ENCODE data around the gene P2RX1. TPM values are rescaled to one million over a fixed set of nuclear protein-coding genes. Genes with fewer than 3 reads are reported as not detected.

Gene P2RX1
- total and polyA plus RNA-seq, 4 donors, result 0.44 to 5.2 (median 0.64) TPM

DNA sequence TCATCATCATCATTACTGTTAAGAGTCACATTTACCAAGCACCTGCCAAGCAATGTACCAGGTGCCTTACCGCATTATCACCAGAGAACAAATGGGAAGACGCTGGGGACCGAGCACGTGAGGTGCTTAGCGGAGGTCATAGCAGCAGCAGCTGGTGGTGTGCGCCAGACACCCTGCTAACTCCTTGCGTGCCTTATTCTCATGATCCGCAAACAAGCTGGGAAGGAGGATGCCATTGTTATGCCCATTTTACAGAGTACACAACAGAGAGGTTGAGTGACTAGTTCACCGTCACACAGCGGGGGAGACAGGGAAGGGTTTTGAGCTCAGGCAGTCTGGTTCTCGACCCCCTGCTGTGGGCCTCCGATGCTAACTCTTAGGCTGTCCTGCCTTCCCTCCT is 40.7 kb upstream of the P2RX1 start:
- H3K27ac ChIP-seq (ENCODE audit: low read depth in 1 of 2, low read length in 2 of 2), result no peak overlapping the region
- H3K9me3 ChIP-seq (ENCODE audit: control insufficient read depth in 4 of 4, low read length in 3 of 4), result no peaks in the 10 kb centered on the region
- peaks cover 0 to 4% (median 1%) of the 10 kb centered on the region in 4 donors for H3K4me1 ChIP-seq (ENCODE audit: control insufficient read depth in 4 of 4, insufficient read depth in 4 of 4, low read length in 3 of 4)
- no peaks in the 10 kb centered on the region for H3K27me3 ChIP-seq (ENCODE audit: control insufficient read depth in 4 of 4, insufficient read depth in 4 of 4, low read length in 3 of 4)
- no peak for DNase-seq (ENCODE audit: low spot score)
- no peak overlapping the region for H3K4me3 ChIP-seq (ENCODE audit: low read depth in 1 of 3, low read length in 3 of 3)
- H3K9ac ChIP-seq (ENCODE audit: low read depth in 1 of 2, low read length in 2 of 2), result no peak overlapping the region
- H3K36me3 ChIP-seq (ENCODE audit: control insufficient read depth in 4 of 4, insufficient read depth in 3 of 4, low read depth in 1 of 4, low read length in 3 of 4), result no peaks in the 10 kb centered on the region
- 88% methylated on average over 12 of the region's 12 CpGs for WGBS
- TF ChIP-seq, protein P1, sequence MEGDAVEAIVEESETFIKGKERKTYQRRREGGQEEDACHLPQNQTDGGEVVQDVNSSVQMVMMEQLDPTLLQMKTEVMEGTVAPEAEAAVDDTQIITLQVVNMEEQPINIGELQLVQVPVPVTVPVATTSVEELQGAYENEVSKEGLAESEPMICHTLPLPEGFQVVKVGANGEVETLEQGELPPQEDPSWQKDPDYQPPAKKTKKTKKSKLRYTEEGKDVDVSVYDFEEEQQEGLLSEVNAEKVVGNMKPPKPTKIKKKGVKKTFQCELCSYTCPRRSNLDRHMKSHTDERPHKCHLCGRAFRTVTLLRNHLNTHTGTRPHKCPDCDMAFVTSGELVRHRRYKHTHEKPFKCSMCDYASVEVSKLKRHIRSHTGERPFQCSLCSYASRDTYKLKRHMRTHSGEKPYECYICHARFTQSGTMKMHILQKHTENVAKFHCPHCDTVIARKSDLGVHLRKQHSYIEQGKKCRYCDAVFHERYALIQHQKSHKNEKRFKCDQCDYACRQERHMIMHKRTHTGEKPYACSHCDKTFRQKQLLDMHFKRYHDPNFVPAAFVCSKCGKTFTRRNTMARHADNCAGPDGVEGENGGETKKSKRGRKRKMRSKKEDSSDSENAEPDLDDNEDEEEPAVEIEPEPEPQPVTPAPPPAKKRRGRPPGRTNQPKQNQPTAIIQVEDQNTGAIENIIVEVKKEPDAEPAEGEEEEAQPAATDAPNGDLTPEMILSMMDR (IDR thresholded peaks at IDR 0.05; ENCODE audit: low read depth, low read length, missing input control), result no peak
- no peak for TF ChIP-seq RAD21 (IDR thresholded peaks at IDR 0.05)
- TF ChIP-seq HNF4A (conservative IDR thresholded peaks at IDR 0.05), result no peak
- TF ChIP-seq NR2F2 (IDR thresholded peaks at IDR 0.05), result no peak
- no peak for TF ChIP-seq SP1 (IDR thresholded peaks at IDR 0.05)
- no peak for TF ChIP-seq GABPA (IDR thresholded peaks at IDR 0.05 in 1 of 2, conservative IDR thresholded peaks at IDR 0.05 in 1 of 2)
- TF ChIP-seq HNF4G (IDR thresholded peaks at IDR 0.05), result no peak
- TF ChIP-seq, protein P2, sequence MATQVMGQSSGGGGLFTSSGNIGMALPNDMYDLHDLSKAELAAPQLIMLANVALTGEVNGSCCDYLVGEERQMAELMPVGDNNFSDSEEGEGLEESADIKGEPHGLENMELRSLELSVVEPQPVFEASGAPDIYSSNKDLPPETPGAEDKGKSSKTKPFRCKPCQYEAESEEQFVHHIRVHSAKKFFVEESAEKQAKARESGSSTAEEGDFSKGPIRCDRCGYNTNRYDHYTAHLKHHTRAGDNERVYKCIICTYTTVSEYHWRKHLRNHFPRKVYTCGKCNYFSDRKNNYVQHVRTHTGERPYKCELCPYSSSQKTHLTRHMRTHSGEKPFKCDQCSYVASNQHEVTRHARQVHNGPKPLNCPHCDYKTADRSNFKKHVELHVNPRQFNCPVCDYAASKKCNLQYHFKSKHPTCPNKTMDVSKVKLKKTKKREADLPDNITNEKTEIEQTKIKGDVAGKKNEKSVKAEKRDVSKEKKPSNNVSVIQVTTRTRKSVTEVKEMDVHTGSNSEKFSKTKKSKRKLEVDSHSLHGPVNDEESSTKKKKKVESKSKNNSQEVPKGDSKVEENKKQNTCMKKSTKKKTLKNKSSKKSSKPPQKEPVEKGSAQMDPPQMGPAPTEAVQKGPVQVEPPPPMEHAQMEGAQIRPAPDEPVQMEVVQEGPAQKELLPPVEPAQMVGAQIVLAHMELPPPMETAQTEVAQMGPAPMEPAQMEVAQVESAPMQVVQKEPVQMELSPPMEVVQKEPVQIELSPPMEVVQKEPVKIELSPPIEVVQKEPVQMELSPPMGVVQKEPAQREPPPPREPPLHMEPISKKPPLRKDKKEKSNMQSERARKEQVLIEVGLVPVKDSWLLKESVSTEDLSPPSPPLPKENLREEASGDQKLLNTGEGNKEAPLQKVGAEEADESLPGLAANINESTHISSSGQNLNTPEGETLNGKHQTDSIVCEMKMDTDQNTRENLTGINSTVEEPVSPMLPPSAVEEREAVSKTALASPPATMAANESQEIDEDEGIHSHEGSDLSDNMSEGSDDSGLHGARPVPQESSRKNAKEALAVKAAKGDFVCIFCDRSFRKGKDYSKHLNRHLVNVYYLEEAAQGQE (IDR thresholded peaks at IDR 0.05), result no peak
- TF ChIP-seq, protein P3, sequence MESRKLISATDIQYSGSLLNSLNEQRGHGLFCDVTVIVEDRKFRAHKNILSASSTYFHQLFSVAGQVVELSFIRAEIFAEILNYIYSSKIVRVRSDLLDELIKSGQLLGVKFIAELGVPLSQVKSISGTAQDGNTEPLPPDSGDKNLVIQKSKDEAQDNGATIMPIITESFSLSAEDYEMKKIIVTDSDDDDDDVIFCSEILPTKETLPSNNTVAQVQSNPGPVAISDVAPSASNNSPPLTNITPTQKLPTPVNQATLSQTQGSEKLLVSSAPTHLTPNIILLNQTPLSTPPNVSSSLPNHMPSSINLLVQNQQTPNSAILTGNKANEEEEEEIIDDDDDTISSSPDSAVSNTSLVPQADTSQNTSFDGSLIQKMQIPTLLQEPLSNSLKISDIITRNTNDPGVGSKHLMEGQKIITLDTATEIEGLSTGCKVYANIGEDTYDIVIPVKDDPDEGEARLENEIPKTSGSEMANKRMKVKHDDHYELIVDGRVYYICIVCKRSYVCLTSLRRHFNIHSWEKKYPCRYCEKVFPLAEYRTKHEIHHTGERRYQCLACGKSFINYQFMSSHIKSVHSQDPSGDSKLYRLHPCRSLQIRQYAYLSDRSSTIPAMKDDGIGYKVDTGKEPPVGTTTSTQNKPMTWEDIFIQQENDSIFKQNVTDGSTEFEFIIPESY (IDR thresholded peaks at IDR 0.05), result no peak
- no peak for TF ChIP-seq RXRA (IDR thresholded peaks at IDR 0.05)
- no peak for TF ChIP-seq JUND (IDR thresholded peaks at IDR 0.05)
- no peak for TF ChIP-seq YY1 (IDR thresholded peaks at IDR 0.05)
- TF ChIP-seq, protein P4, sequence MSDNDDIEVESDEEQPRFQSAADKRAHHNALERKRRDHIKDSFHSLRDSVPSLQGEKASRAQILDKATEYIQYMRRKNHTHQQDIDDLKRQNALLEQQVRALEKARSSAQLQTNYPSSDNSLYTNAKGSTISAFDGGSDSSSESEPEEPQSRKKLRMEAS (IDR thresholded peaks at IDR 0.05), result no peak
- no peak for TF ChIP-seq EGR1 (IDR thresholded peaks at IDR 0.05; ENCODE audit: low read depth in 2 of 2)
- TF ChIP-seq FOXA1 (IDR thresholded peaks at IDR 0.05), result no peak
- TF ChIP-seq, protein P5, sequence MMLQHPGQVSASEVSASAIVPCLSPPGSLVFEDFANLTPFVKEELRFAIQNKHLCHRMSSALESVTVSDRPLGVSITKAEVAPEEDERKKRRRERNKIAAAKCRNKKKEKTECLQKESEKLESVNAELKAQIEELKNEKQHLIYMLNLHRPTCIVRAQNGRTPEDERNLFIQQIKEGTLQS (IDR thresholded peaks at IDR 0.05), result no peak
